Activated naive CD8-positive, alpha-beta T cell treated with anti-CD3 and anti-CD28 coated beads for 36 hours (primary cell): Measurements from ENCODE around the gene PRTG. TPM values are rescaled to one million over a fixed set of nuclear protein-coding genes. Genes with fewer than 3 reads are reported as not detected.
"Not testable (repeated sequence)": the region's sequence is repeated elsewhere in the genome, so short reads cannot be mapped to it uniquely, and the experiment has no call there.

ENCODE experiments used
- DNase-seq: peaks from one replicate; pipeline ENCODE4 v3.0.0; 2021
- H3K27ac Mint-ChIP-seq: one replicate; pipeline ENCODE4 v1.8.0; 2022; ENCODE audit warnings: mild to moderate bottlenecking, moderate library complexity, mixed read lengths
- H3K27me3 Mint-ChIP-seq: one replicate; pipeline ENCODE4 v1.8.0; 2022; ENCODE audit warnings: mild to moderate bottlenecking, mixed read lengths
- H3K36me3 Mint-ChIP-seq: one replicate; pipeline ENCODE4 v1.8.0; 2021; ENCODE audit warnings: mild to moderate bottlenecking, mixed read lengths
- H3K4me1 Mint-ChIP-seq: one replicate; pipeline ENCODE4 v1.8.0; 2021; ENCODE audit warnings: mixed read lengths
- H3K4me3 Mint-ChIP-seq: one replicate; pipeline ENCODE4 v1.8.0; 2022; ENCODE audit warnings: mild to moderate bottlenecking, moderate library complexity, mixed read lengths
- H3K9me3 Mint-ChIP-seq: one replicate; pipeline ENCODE4 v1.8.0; 2022; ENCODE audit warnings: mixed read lengths
- total RNA-seq, 2 experiments: library from RNA; stranded (reverse); gene quantifications; one replicate each; pipeline ENCODE4 v1.2.3, GENCODE V29; 2021

PRTG gene
- total RNA-seq, 2 experiments from 2014 or later, result not detected

- DNase-seq, result no peak
- no peaks in the 10 kb centered on the region for H3K9me3 Mint-ChIP-seq
- no peaks in the 10 kb centered on the region for H3K36me3 Mint-ChIP-seq
- no peak overlapping the region for H3K4me3 Mint-ChIP-seq
- H3K27ac Mint-ChIP-seq, result no peak overlapping the region
- no peaks in the 10 kb centered on the region for H3K4me1 Mint-ChIP-seq
- peaks cover 3% of the 10 kb centered on the region for H3K27me3 Mint-ChIP-seq
These were observed 93.9 kb downstream of the PRTG start for GRCh38 chr15:55649058-55649423.

- H3K4me1 Mint-ChIP-seq, result no peaks in the 10 kb centered on the region
- no peaks in the 10 kb centered on the region for H3K27me3 Mint-ChIP-seq
- no peak overlapping the region for H3K4me3 Mint-ChIP-seq
- H3K27ac Mint-ChIP-seq, result no peak overlapping the region
- no peaks in the 10 kb centered on the region for H3K9me3 Mint-ChIP-seq
- no peak for DNase-seq
- H3K36me3 Mint-ChIP-seq, result no peaks in the 10 kb centered on the region
These were observed 104.2 kb downstream of the PRTG start for GRCh38 chr15:55638764-55639163.

- Mint-ChIP-seq H3K4me3 (no peak overlapping the region), H3K27ac (no peak overlapping the region), H3K4me1 (no peaks in the 10 kb centered on the region), H3K9me3 (no peaks in the 10 kb centered on the region), H3K27me3 (no peaks in the 10 kb centered on the region), H3K36me3 (no peaks in the 10 kb centered on the region)
- no peak for DNase-seq
These were observed 105.9 kb downstream of the PRTG start for GRCh38 chr15:55637086-55637485.

- no peaks in the 10 kb centered on the region for H3K9me3 Mint-ChIP-seq
- DNase-seq, result no peak
- H3K4me1 Mint-ChIP-seq, result no peaks in the 10 kb centered on the region
- no peaks in the 10 kb centered on the region for H3K27me3 Mint-ChIP-seq
- H3K27ac Mint-ChIP-seq, result no peak overlapping the region
- H3K4me3 Mint-ChIP-seq, result no peak overlapping the region
- no peaks in the 10 kb centered on the region for H3K36me3 Mint-ChIP-seq
These were observed 109.2 kb downstream of the PRTG start for GRCh38 chr15:55633731-55634130.

- no peak for DNase-seq
- Mint-ChIP-seq H3K4me3 (no peak overlapping the region), H3K27ac (no peak overlapping the region), H3K9me3 (no peaks in the 10 kb centered on the region), H3K36me3 (no peaks in the 10 kb centered on the region), H3K4me1 (no peaks in the 10 kb centered on the region), H3K27me3 (no peaks in the 10 kb centered on the region)
These were observed 110.5 kb downstream of the PRTG start for GRCh38 chr15:55632434-55632833.

- no peaks in the 10 kb centered on the region for H3K4me1 Mint-ChIP-seq
- no peaks in the 10 kb centered on the region for H3K36me3 Mint-ChIP-seq
- no peaks in the 10 kb centered on the region for H3K27me3 Mint-ChIP-seq
- no peaks in the 10 kb centered on the region for H3K9me3 Mint-ChIP-seq
- no peak for DNase-seq
- H3K4me3 Mint-ChIP-seq, result no peak overlapping the region
- H3K27ac Mint-ChIP-seq, result no peak overlapping the region
These were observed 112.1 kb downstream of the PRTG start for GRCh38 chr15:55630858-55631257.

GRCh38 chr15:55628369-55628730 is 114.6 kb downstream of the PRTG start:
- Mint-ChIP-seq H3K9me3 (no peaks in the 10 kb centered on the region), H3K27me3 (no peaks in the 10 kb centered on the region), H3K36me3 (no peaks in the 10 kb centered on the region), H3K27ac (no peak overlapping the region), H3K4me1 (no peaks in the 10 kb centered on the region), H3K4me3 (no peak overlapping the region)
- no peak for DNase-seq

GRCh38 chr15:55627730-55628368 is 115.1 kb downstream of the PRTG start:
- Mint-ChIP-seq H3K27ac (no peak overlapping the region), H3K4me3 (no peak overlapping the region), H3K27me3 (no peaks in the 10 kb centered on the region), H3K9me3 (no peaks in the 10 kb centered on the region), H3K36me3 (no peaks in the 10 kb centered on the region), H3K4me1 (no peaks in the 10 kb centered on the region)
- no peak for DNase-seq

- H3K27me3 Mint-ChIP-seq, result peaks cover 24% of the 10 kb centered on the region
- no peaks in the 10 kb centered on the region for H3K36me3 Mint-ChIP-seq
- H3K4me1 Mint-ChIP-seq, result no peaks in the 10 kb centered on the region
- H3K27ac Mint-ChIP-seq, result no peak overlapping the region
- DNase-seq, result no peak
- no peaks in the 10 kb centered on the region for H3K9me3 Mint-ChIP-seq
- no peak overlapping the region for H3K4me3 Mint-ChIP-seq
These were observed 123.2 kb downstream of the PRTG start for GRCh38 chr15:55619783-55620182.

- H3K27me3 Mint-ChIP-seq, result peaks cover 34% of the 10 kb centered on the region
- no peak for DNase-seq
- no peak overlapping the region for H3K27ac Mint-ChIP-seq
- no peaks in the 10 kb centered on the region for H3K9me3 Mint-ChIP-seq
- no peak overlapping the region for H3K4me3 Mint-ChIP-seq
- no peaks in the 10 kb centered on the region for H3K36me3 Mint-ChIP-seq
- H3K4me1 Mint-ChIP-seq, result no peaks in the 10 kb centered on the region
These were observed 124.6 kb downstream of the PRTG start for GRCh38 chr15:55618387-55618786.

GRCh38 chr15:55615445-55615844 is 127.5 kb downstream of the PRTG start:
- Mint-ChIP-seq H3K27ac (no peak overlapping the region), H3K4me1 (no peaks in the 10 kb centered on the region), H3K27me3 (peaks cover 43% of the 10 kb centered on the region), H3K36me3 (no peaks in the 10 kb centered on the region), H3K4me3 (no peak overlapping the region), H3K9me3 (peaks cover 2% of the 10 kb centered on the region)
- no peak for DNase-seq

GRCh38 chr15:55613727-55614126 is 129.2 kb downstream of the PRTG start:
- Mint-ChIP-seq H3K27me3 (peaks cover 40% of the 10 kb centered on the region), H3K9me3 (peaks cover 2% of the 10 kb centered on the region), H3K36me3 (no peaks in the 10 kb centered on the region), H3K4me3 (no peak overlapping the region), H3K4me1 (no peaks in the 10 kb centered on the region), H3K27ac (no peak overlapping the region)
- DNase-seq, result no peak

GRCh38 chr15:55606214-55606613 is 136.7 kb downstream of the PRTG start:
- no peak overlapping the region for H3K27ac Mint-ChIP-seq
- no peak for DNase-seq
- no peaks in the 10 kb centered on the region for H3K4me1 Mint-ChIP-seq
- H3K27me3 Mint-ChIP-seq, result peaks cover 10% of the 10 kb centered on the region
- no peak overlapping the region for H3K4me3 Mint-ChIP-seq
- peaks cover 8% of the 10 kb centered on the region for H3K9me3 Mint-ChIP-seq
- no peaks in the 10 kb centered on the region for H3K36me3 Mint-ChIP-seq

GRCh38 chr15:55601374-55601773 is 141.6 kb downstream of the PRTG start:
- H3K4me1 Mint-ChIP-seq, result no peaks in the 10 kb centered on the region
- H3K36me3 Mint-ChIP-seq, result no peaks in the 10 kb centered on the region
- no peak overlapping the region for H3K27ac Mint-ChIP-seq
- no peaks in the 10 kb centered on the region for H3K9me3 Mint-ChIP-seq
- peaks cover 11% of the 10 kb centered on the region for H3K27me3 Mint-ChIP-seq
- no peak for DNase-seq
- no peak overlapping the region for H3K4me3 Mint-ChIP-seq

GRCh38 chr15:55599439-55599838 is 143.5 kb downstream of the PRTG start:
- no peak overlapping the region for H3K27ac Mint-ChIP-seq
- no peak for DNase-seq
- H3K4me1 Mint-ChIP-seq, result no peaks in the 10 kb centered on the region
- H3K27me3 Mint-ChIP-seq, result peaks cover 14% of the 10 kb centered on the region
- no peaks in the 10 kb centered on the region for H3K9me3 Mint-ChIP-seq
- H3K4me3 Mint-ChIP-seq, result no peak overlapping the region
- no peaks in the 10 kb centered on the region for H3K36me3 Mint-ChIP-seq

- H3K27ac Mint-ChIP-seq, H3K4me1 Mint-ChIP-seq, DNase-seq, H3K36me3 Mint-ChIP-seq, H3K9me3 Mint-ChIP-seq, H3K4me3 Mint-ChIP-seq: not testable (repeated sequence)
- peaks cover 51% of the 10 kb centered on the region for H3K27me3 Mint-ChIP-seq
These were observed 149.9 kb downstream of the PRTG start for GRCh38 chr15:55593019-55593418.

GRCh38 chr15:55590788-55591187 is 152.2 kb downstream of the PRTG start:
- H3K4me1 Mint-ChIP-seq, result no peaks in the 10 kb centered on the region
- H3K27me3 Mint-ChIP-seq, result peaks cover 39% of the 10 kb centered on the region
- H3K27ac Mint-ChIP-seq, result no peak overlapping the region
- no peaks in the 10 kb centered on the region for H3K36me3 Mint-ChIP-seq
- peaks cover 3% of the 10 kb centered on the region for H3K9me3 Mint-ChIP-seq
- no peak for DNase-seq
- H3K4me3 Mint-ChIP-seq, result no peak overlapping the region
